H1 (cell line): ENCODE measurements around the gene OPALIN. TPM values are rescaled to one million over a fixed set of nuclear protein-coding genes. Genes with fewer than 3 reads are reported as not detected.

Experiments
- CTCF ChIA-PET: fragments of 300-600 bp; sonication (Branson Sonifier 250); formaldehyde crosslinking; loops from one replicate; lab custom pipeline; 2021; ENCODE audit not compliant: partially characterized antibody; lab: Charles Lee
- POLR2A ChIA-PET: fragments of 300-600 bp; sonication (Branson Sonifier 250); formaldehyde crosslinking; loops from one replicate; lab custom pipeline; 2021; ENCODE audit warnings: inconsistent platforms; ENCODE audit not compliant: partially characterized antibody; lab: Charles Lee
- DNase-seq, 2 experiments: peaks; one replicate each; pipeline versions ENCODE4 v3.0.0 to v3.0.0-alpha.2; 2010 to 2022; ENCODE audit warnings: low spot score in 2 of 2, low read depth in 1 of 2, mixed read lengths in 1 of 2
- FAIRE-seq: peaks from 2 replicates; lab custom pipeline; 2011; peaks lifted over from hg19 to GRCh38; lab: Jason Lieb, UNC
- H2AFZ ChIP-seq: 2 replicates; pipeline ENCODE4 v1.8.1; 2012; ENCODE audit warnings: low read length, inconsistent platforms
- H2AK5ac ChIP-seq: 2 replicates; pipeline ENCODE4 v1.6.1; 2013; ENCODE audit warnings: low read depth, low read length
- H2BK120ac ChIP-seq: replicated peaks from 2 replicates; pipeline ENCODE3; 2013; ENCODE audit warnings: low read depth, low read length, inconsistent platforms
- H2BK12ac ChIP-seq: 2 replicates; pipeline ENCODE4 v1.6.1; 2013; ENCODE audit warnings: low read depth, low read length
- H2BK15ac ChIP-seq: 2 replicates; pipeline ENCODE4 v1.6.1; 2013; ENCODE audit warnings: low read length
- H2BK20ac ChIP-seq: 2 replicates; pipeline ENCODE4 v1.6.1; 2013; ENCODE audit warnings: low read length
- H2BK5ac ChIP-seq: 2 replicates; pipeline ENCODE4 v1.6.1; 2013; ENCODE audit warnings: low read depth, low read length
- H3K14ac ChIP-seq: 2 replicates; pipeline ENCODE4 v1.6.1; 2013; ENCODE audit warnings: inconsistent platforms; ENCODE audit not compliant: insufficient read length
- H3K18ac ChIP-seq: 2 replicates; pipeline ENCODE4 v1.6.1; 2013; ENCODE audit warnings: low read length; ENCODE audit errors: extremely low read depth
- H3K23ac ChIP-seq: 2 replicates; pipeline ENCODE4 v1.6.1; 2013; ENCODE audit warnings: inconsistent platforms; ENCODE audit not compliant: insufficient read length
- H3K23me2 ChIP-seq: 2 replicates; pipeline ENCODE4 v1.6.1; 2013; ENCODE audit warnings: low read depth, low read length
- H3K27ac ChIP-seq: 2 replicates; pipeline ENCODE4 v1.6.1; 2011; ENCODE audit warnings: low read depth, low read length, inconsistent platforms
- H3K27me3 ChIP-seq, 4 experiments: replicated peaks in 1 of 4; 1 replicate in 1 of 4; 2 replicates in 3 of 4; pipeline versions ENCODE4 v1.6.1 to v1.8.1; 2011 to 2013; ENCODE audit warnings: low read length in 3 of 4, mild to moderate bottlenecking in 3 of 4, inconsistent platforms in 2 of 4, mixed read lengths in 2 of 4, moderate library complexity in 1 of 4; ENCODE audit not compliant: control insufficient read depth in 3 of 4, insufficient read depth in 3 of 4; ENCODE audit errors: extremely low read depth in 1 of 4
- H3K36me3 ChIP-seq, 4 experiments: 2 replicates each; pipeline versions ENCODE4 v1.6.1 to v1.8.1; 2011 to 2013; ENCODE audit warnings: mild to moderate bottlenecking in 4 of 4, low read length in 3 of 4, moderate library complexity in 2 of 4, control low read depth in 1 of 4, inconsistent platforms in 1 of 4; ENCODE audit not compliant: insufficient read depth in 4 of 4, control insufficient read depth in 2 of 4
- H3K4ac ChIP-seq: replicated peaks from 2 replicates; pipeline ENCODE3; 2013; ENCODE audit warnings: low read length, low read depth, mixed read lengths, inconsistent platforms; ENCODE audit not compliant: insufficient read length
- H3K4me1 ChIP-seq, 4 experiments: replicated peaks in 1 of 4; 1 replicate in 1 of 4; 2 replicates in 3 of 4; pipeline versions ENCODE4 v1.6.1 to v1.8.1; 2011 to 2013; ENCODE audit warnings: low read length in 3 of 4, inconsistent platforms in 2 of 4, mixed read lengths in 1 of 4; ENCODE audit not compliant: insufficient read depth in 4 of 4, control insufficient read depth in 3 of 4
- H3K4me2 ChIP-seq, 2 experiments: 2 replicates each; pipeline versions ENCODE4 v1.6.1 to v1.8.1; 2011 to 2013; ENCODE audit warnings: low read depth in 2 of 2, low read length in 2 of 2, control low read depth in 1 of 2, inconsistent platforms in 1 of 2, mild to moderate bottlenecking in 1 of 2; ENCODE audit not compliant: insufficient read depth in 1 of 2
- H3K4me3 ChIP-seq, 4 experiments: fragments of 200-600, 300-600 bp in 1 of 4; sonication (generic), shearing (Covaris generic), sonication (Bioruptor Twin) in 1 of 4; 2 replicates each; pipeline versions ENCODE4 v1.5.1 to v1.8.1; 2011 to 2016; ENCODE audit warnings: low read length in 4 of 4, low read depth in 3 of 4, control low read depth in 2 of 4, inconsistent platforms in 2 of 4, mild to moderate bottlenecking in 2 of 4, mixed read lengths in 1 of 4, moderate library complexity in 1 of 4; ENCODE audit not compliant: insufficient read depth in 2 of 4; ENCODE audit errors: extremely low read depth in 1 of 4
- H3K56ac ChIP-seq: replicated peaks from 2 replicates; pipeline ENCODE3; 2013; ENCODE audit warnings: low read depth, mild to moderate bottlenecking, mixed read lengths, low read length, inconsistent platforms; ENCODE audit not compliant: insufficient read length
- H3K79me1 ChIP-seq: 2 replicates; pipeline ENCODE4 v1.6.1; 2013; ENCODE audit warnings: low read depth, low read length, control low read depth
- H3K79me2 ChIP-seq, 2 experiments: 2 replicates each; pipeline versions ENCODE4 v1.6.1 to v1.8.1; 2012 to 2013; ENCODE audit warnings: low read length in 2 of 2, mild to moderate bottlenecking in 2 of 2, inconsistent platforms in 1 of 2; ENCODE audit not compliant: insufficient read depth in 2 of 2, control insufficient read depth in 1 of 2
- H3K9ac ChIP-seq, 4 experiments: replicated peaks in 1 of 4; 1 replicate in 1 of 4; 2 replicates in 3 of 4; pipeline versions ENCODE4 v1.6.1 to v1.8.1; 2011 to 2013; ENCODE audit warnings: low read depth in 3 of 4, low read length in 3 of 4, control low read depth in 2 of 4, mild to moderate bottlenecking in 2 of 4, moderate library complexity in 2 of 4, inconsistent platforms in 1 of 4; ENCODE audit errors: extremely low read depth in 1 of 4
- H3K9me3 ChIP-seq, 2 experiments: 2 replicates each; pipeline versions ENCODE4 v1.6.1 to v1.8.1; 2012 to 2013; ENCODE audit warnings: mild to moderate bottlenecking in 2 of 2, moderate library complexity in 2 of 2, control low read depth in 1 of 2, inconsistent platforms in 1 of 2, low read depth in 1 of 2, low read length in 1 of 2, mixed read lengths in 1 of 2; ENCODE audit not compliant: insufficient read depth in 2 of 2
- H4K20me1 ChIP-seq, 2 experiments: replicated peaks in 1 of 2; 2 replicates each; pipeline versions ENCODE3 to v1.8.1; 2011 to 2013; ENCODE audit warnings: inconsistent platforms in 2 of 2, low read length in 2 of 2, mild to moderate bottlenecking in 1 of 2; ENCODE audit not compliant: insufficient read depth in 2 of 2, control insufficient read depth in 1 of 2
- H4K5ac ChIP-seq: 2 replicates; pipeline ENCODE4 v1.6.1; 2013; ENCODE audit warnings: low read length, low read depth, mixed read lengths, inconsistent platforms; ENCODE audit not compliant: insufficient read length
- H4K8ac ChIP-seq: 2 replicates; pipeline ENCODE4 v1.8.0; 2013; ENCODE audit warnings: mild to moderate bottlenecking, moderate library complexity, low read length, inconsistent platforms; ENCODE audit not compliant: insufficient read depth; ENCODE audit errors: extremely low read depth
- H4K91ac ChIP-seq: replicated peaks from 2 replicates; pipeline ENCODE3; 2013; ENCODE audit warnings: low read length, mixed read lengths, inconsistent platforms; ENCODE audit not compliant: insufficient read length
- EP300 ChIP-seq, 2 experiments: IDR thresholded peaks; 1 replicate in 1 of 2; 2 replicates in 1 of 2; pipeline ENCODE4 v1.6.1; 2011 to 2012; ENCODE audit warnings: low read depth in 2 of 2, low read length in 2 of 2, mild to moderate bottlenecking in 2 of 2, borderline replicate concordance in 1 of 2, inconsistent platforms in 1 of 2, moderate library complexity in 1 of 2
- RXRA ChIP-seq: IDR thresholded peaks from 2 replicates; pipeline ENCODE4 v1.6.1; 2011; ENCODE audit warnings: low read depth, mild to moderate bottlenecking, low read length, moderate library complexity; ENCODE audit not compliant: insufficient read depth
- WGBS, 2 experiments: shearing (Covaris generic) in 1 of 2; methylation state at CpG; one replicate each; pipeline versions ENCODE4 v1.1.6 to v1.1.7; 2013 to 2015; ENCODE audit warnings: low lambda C conversion rate in 2 of 2, mixed read lengths in 2 of 2, inconsistent platforms in 1 of 2, low coverage in 1 of 2, missing lambda C conversion rate in 1 of 2; ENCODE audit not compliant: insufficient replicate concordance in 2 of 2, insufficient coverage in 1 of 2, insufficient read length in 1 of 2; ENCODE audit errors: extremely low coverage in 1 of 2, missing lambda C conversion rate in 1 of 2; 5-methylcytosine and 5-hydroxymethylcytosine counted together
- polyA plus RNA-seq, 7 experiments: library from polyadenylated mRNA; depleted of rRNA in 3 of 7; stranded (reverse) in 5 of 7; unstranded in 2 of 7; fragments of >200 nt in 5 of 7; fragments of 200-250 nt in 2 of 7; gene quantifications; 1 replicate in 5 of 7; 2 replicates in 1 of 7; 4 replicates in 1 of 7; pipeline versions ENCODE4 v1.2.1 to v1.2.3, GENCODE V29; 2011 to 2013; ENCODE audit warnings: missing spikeins in 2 of 7, mixed read lengths in 2 of 7
- total RNA-seq: library from RNA; stranded (reverse); fragmentation: NEBNext Ultra II Directional; extraction: Animal tissue kit (Norgen Biotek cat#: 25700); gene quantifications from 2 replicates; pipeline ENCODE4 v1.2.1, GENCODE V29; 2021

Gene OPALIN
- total and polyA plus RNA-seq, 2 of the 8 experiments (the other 6 are each of a cell fraction or from before 2014, with no cell fraction given), result 0.03 TPM; not detected in 1

DNA sequence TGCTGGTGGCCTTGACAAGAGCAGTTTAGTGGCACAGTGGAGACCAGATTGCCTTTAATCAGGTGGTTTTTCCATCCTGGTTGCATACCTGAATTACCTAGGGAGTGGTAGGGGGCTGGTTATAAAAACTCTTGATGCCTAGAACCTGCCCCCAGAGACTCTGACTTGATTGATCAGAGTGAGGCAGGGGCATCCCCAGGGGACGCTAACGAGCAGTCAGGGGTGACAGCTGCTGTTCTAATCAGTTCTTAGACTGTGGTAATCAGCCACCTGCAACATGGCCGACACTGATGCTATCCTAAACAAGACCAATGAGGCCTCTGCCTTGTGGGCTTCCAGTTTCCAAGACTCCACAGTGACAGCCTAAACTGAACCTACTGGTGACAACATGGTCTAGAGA, 2.0 kb upstream of the OPALIN start:
- no peak overlapping the region for H3K14ac ChIP-seq
- no peak overlapping the region for H2BK5ac ChIP-seq
- no peak for TF ChIP-seq EP300 (IDR thresholded peaks at IDR 0.05; ENCODE audit: borderline replicate concordance in 1 of 2, low read depth in 2 of 2, low read length in 2 of 2)
- TF ChIP-seq RXRA, result no peak
- no peak overlapping the region for H2BK15ac ChIP-seq
- no peak overlapping the region for H2BK20ac ChIP-seq
- no peak overlapping the region for H3K9ac ChIP-seq
- no peaks in the 10 kb centered on the region for H3K79me1 ChIP-seq
- H3K27ac ChIP-seq, result no peak overlapping the region
- no peaks in the 10 kb centered on the region for H3K4me1 ChIP-seq
- no peaks in the 10 kb centered on the region for H3K23me2 ChIP-seq
- no peak overlapping the region for H3K23ac ChIP-seq
- H3K9me3 ChIP-seq, result no peaks in the 10 kb centered on the region
- POLR2A ChIA-PET, result no interaction called here
- H2AFZ ChIP-seq, result no peak overlapping the region
- FAIRE-seq, result no peak
- no peak overlapping the region for H4K5ac ChIP-seq
- no peak overlapping the region for H3K18ac ChIP-seq
- H3K4me3 ChIP-seq, result no peak overlapping the region
- H2BK120ac ChIP-seq, result no peak overlapping the region
- H4K91ac ChIP-seq, result no peak overlapping the region
- H3K36me3 ChIP-seq, result no peaks in the 10 kb centered on the region
- H4K20me1 ChIP-seq, result no peaks in the 10 kb centered on the region
- H3K56ac ChIP-seq, result no peak overlapping the region
- H3K27me3 ChIP-seq, result no peaks in the 10 kb centered on the region; a peak in 1 of 7 replicates
- CTCF ChIA-PET, result interaction anchor here (1.2 to 2.4 kb wide), 2 partner anchors 13 to 14 kb away, joined by 3 to 5 read pairs; no protein-coding TSS in a partner anchor
- no peaks in the 10 kb centered on the region for H3K79me2 ChIP-seq
- no peak overlapping the region for H3K4ac ChIP-seq
- H4K8ac ChIP-seq, result no peak overlapping the region
- no peak overlapping the region for H3K4me2 ChIP-seq
- WGBS, 2 experiments, result 80% methylated on average over 3 of the region's 3 CpGs; no CpG with 5 or more reads in 1 of the 2 experiments
- no peak for DNase-seq
- H2AK5ac ChIP-seq, result no peak overlapping the region
- H2BK12ac ChIP-seq, result no peak overlapping the region
